Measurements from ENCODE around the gene UQCC5. TPM values are rescaled to one million over a fixed set of nuclear protein-coding genes. Genes with fewer than 3 reads are reported as not detected.

UQCC5 gene
- total RNA-seq, 2 donors from 2014 or later = 9.0 to 11.3 TPM

GRCh38 chr3:52522651-52523251 is 13.7 kb upstream of the UQCC5 start:
- Histone ChIP-seq H3K4me1 (no peaks in the 10 kb centered on the region), H3K27ac (no peak overlapping the region), H3K27me3 (no peaks in the 10 kb centered on the region), H3K4me3 (no peak overlapping the region), H3K36me3 (no peaks in the 10 kb centered on the region), H3K9ac (ENCODE audit: low read depth in 2 of 2, low read length in 2 of 2) (no peak overlapping the region), H3K9me3 (no peaks in the 10 kb centered on the region)
- no peak for TF ChIP-seq CTCF (IDR thresholded peaks at IDR 0.05)
- no peak for DNase-seq
- intact Hi-C loops (cut with DNase I) = no loop called here

DNA sequence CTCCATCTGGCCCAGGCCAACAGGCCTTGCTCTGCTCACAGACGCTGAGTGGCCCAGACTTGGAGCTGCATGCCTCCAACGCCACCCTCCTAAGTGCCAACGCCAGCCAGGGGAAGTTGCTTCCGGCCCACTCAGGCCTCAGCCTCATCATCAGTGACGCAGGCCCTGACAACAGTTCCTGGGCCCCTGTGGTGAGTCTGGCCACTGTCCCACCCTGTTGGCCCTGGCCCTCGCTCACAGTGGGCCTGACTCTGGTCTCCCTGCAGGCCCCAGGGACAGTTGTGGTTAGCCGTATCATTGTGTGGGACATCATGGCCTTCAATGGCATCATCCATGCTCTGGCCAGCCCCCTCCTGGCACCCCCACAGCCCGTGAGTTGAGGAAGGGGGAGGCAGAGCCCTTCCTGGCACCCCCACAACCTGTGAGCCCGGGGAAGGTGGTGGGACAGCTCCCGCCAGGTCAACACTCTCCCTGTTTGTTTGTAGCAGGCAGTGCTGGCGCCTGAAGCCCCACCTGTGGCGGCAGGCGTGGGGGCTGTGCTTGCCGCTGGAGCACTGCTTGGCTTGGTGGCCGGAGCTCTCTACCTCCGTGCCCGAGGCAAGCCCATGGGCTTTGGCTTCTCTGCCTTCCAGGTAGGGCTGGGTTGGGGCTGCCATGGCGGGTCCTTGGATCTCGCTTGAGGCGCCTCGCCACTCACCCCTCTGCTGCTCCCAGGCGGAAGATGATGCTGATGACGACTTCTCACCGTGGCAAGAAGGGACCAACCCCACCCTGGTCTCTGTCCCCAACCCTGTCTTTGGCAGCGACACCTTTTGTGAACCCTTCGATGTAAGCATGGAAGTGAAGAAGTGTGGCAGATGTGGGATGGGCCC is 12.8 kb upstream of the UQCC5 start:
- Histone ChIP-seq H3K36me3 (no peaks in the 10 kb centered on the region), H3K4me3 (no peak overlapping the region), H3K4me1 (no peaks in the 10 kb centered on the region), H3K9ac (ENCODE audit: low read depth in 2 of 2, low read length in 2 of 2) (no peak overlapping the region), H3K27me3 (no peaks in the 10 kb centered on the region), H3K9me3 (no peaks in the 10 kb centered on the region), H3K27ac (no peak overlapping the region)
- no peak for DNase-seq
- intact Hi-C loops (cut with DNase I) = no loop called here
- TF ChIP-seq CTCF (IDR thresholded peaks at IDR 0.05) = no peak

GRCh38 chr3:52524258-52524751 is 12.1 kb upstream of the UQCC5 start:
- intact Hi-C loops (cut with DNase I) = no loop called here
- Histone ChIP-seq H3K9ac (ENCODE audit: low read depth in 2 of 2, low read length in 2 of 2) (no peak overlapping the region), H3K4me3 (no peak overlapping the region), H3K4me1 (no peaks in the 10 kb centered on the region), H3K36me3 (no peaks in the 10 kb centered on the region), H3K27me3 (no peaks in the 10 kb centered on the region), H3K27ac (no peak overlapping the region), H3K9me3 (no peaks in the 10 kb centered on the region)
- TF ChIP-seq CTCF (IDR thresholded peaks at IDR 0.05) = no peak
- DNase-seq = no peak

DNA sequence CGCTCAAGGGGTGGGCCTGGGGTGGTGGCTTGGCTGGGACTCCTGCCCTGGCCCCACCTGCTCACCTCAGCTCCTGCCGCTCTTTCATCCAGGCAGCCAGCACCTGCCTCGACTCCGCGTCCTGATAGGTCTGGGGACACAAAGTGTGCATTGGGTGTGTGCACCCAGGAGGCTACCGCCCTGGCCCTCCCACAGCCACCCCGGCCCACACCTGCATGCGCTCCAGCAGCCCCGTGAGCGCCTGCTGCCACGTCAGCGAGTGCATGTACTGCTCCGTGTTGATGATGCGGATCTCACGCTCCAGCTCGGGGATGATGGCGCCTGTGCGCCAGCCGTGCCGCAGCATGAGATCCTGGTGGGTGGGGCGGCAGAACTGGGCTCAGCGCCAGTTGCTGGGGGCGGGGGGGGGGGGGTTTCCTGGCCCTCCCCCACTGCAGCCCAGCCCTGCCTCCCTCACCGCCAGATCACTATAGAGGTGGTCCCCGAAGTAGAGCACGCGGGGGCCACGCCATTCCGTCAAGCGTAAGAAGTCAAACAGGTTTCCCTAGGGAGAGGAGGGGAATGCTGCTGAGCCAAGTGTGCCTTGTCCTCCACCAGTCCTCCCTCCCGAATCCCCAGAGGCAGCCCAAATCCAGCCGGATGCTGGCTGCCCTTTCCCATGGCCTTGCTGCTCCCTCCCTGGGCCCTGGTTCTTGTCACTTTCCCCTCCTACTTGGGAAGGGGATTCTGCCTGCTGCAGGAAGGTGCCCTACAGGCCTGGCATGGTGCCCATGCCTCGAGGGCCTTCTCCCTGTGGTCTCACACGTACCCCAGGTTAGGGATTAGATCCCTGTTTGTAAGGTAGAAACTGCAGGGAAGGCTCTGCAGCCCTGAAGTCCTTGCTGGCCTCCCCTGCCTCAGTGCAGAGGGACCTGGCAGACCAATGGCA is 11.4 kb upstream of the UQCC5 start:
- H3K27me3 ChIP-seq = no peaks in the 10 kb centered on the region
- intact Hi-C loops (cut with DNase I) = no loop called here
- no peaks in the 10 kb centered on the region for H3K4me1 ChIP-seq
- no peak overlapping the region for H3K27ac ChIP-seq
- H3K9me3 ChIP-seq = no peaks in the 10 kb centered on the region
- H3K9ac ChIP-seq (ENCODE audit: low read depth in 2 of 2, low read length in 2 of 2) = peak overlapping the region in 1 of 2 donors; percentile 35
- TF ChIP-seq CTCF (IDR thresholded peaks at IDR 0.05) = no peak
- H3K36me3 ChIP-seq = no peaks in the 10 kb centered on the region
- DNase-seq = no peak
- no peak overlapping the region for H3K4me3 ChIP-seq

Measured in colonic mucosa (tissue), 4 donors.